GM19467 (cell line): ENCODE results near the gene MAD1L1.

Experiments used
- ATAC-seq: cut with Tn5 transposase; IDR thresholded peaks from one replicate; pipeline ENCODE4 v1.9.1; 2021; ENCODE audit warnings: mild to moderate bottlenecking, moderate library complexity; ENCODE audit not compliant: unreplicated experiment

The MAD1L1 gene

GRCh38 chr7:1922870-1923236, 309.9 kb downstream of the MAD1L1 start:
- ATAC-seq, result no peak

- ATAC-seq, result no peak
Observed at GRCh38 chr7:1922071-1922869, 310.5 kb downstream of the MAD1L1 start.

- no peak for ATAC-seq
Observed at GRCh38 chr7:1920881-1921280, 311.9 kb downstream of the MAD1L1 start.

DNA sequence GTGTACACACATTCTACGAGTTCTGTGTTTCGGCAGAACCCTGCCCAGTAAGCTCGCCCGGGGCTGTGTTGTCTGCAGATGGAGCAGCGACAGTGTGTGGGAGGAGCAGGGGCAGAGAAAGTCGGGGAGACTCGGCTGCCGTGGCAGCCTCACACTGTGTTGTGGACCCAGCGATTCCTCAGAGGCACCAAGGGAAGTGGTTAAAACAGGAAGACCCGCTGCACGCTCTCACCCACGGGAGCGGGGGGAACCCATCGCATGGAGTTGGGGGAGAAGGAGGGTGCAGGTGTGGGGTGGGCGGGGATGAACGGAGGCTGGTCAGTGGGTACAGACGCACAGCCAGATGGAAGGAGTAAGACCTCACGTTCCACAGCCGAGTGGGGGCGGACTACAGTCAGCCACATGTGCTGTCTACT, 312.5 kb downstream of the MAD1L1 start:
- ATAC-seq, result no peak

- ATAC-seq, result no peak
Observed at GRCh38 chr7:1919539-1920265, 313.0 kb downstream of the MAD1L1 start.

DNA sequence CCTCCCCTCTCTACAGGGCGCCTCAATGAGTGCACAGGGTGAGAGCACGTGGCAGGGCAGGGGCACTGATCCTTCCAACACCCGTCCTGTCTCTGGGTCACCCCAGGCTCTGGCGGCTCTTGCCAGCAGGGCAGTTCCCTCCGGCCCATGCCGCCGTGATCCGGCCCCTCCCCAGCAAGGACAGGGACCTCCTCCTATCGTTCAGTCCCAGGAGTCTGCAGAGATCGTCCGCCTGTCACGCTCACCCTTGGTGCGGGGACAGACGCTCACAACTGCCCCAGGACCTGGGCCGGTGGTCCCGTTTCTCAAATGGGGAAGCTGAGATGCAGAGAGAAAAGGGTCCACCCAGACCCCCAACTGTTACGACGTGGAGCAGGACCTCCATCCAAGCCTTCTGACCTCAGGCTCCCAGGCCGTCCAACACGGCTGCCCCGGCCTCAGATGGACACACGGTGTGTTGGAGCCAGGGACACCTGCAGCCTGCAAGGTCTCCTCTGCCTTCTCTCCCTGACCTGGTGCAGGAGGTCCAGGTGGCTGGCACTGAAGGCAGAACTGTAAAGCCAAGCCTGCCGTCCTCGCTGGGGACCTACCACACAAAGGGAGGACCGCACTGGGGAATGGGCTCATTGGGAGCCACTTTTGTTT, 313.7 kb downstream of the MAD1L1 start:
- ATAC-seq, result no peak

DNA sequence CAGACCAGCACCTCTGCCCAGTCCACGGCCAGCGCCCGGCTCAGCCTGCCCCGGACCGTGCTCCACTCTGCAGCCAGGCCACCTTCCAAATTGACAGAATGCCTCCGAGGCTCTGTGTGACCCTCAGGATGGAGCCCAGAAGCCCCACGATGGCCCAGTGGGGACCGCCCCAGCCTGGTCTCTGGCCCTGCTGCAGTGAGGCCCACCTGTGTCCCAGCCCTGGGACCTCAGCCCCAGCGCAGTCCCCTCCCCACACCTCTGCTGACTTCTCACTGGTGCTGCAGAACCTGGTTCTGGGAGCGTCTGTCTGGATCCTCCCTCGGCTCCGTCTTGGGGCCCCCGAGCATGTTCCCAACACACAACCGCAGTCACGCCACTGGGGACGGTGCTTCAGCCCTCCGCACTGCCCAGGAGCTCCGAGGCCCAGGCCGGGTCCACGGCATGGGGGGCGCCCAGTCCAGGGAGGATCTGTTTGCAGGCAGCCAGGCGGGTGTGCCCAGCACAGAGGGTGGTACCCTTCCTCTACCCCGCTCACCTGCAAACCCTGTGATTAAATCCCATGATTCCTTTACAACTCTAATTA, 314.6 kb downstream of the MAD1L1 start:
- ATAC-seq, result no peak

DNA sequence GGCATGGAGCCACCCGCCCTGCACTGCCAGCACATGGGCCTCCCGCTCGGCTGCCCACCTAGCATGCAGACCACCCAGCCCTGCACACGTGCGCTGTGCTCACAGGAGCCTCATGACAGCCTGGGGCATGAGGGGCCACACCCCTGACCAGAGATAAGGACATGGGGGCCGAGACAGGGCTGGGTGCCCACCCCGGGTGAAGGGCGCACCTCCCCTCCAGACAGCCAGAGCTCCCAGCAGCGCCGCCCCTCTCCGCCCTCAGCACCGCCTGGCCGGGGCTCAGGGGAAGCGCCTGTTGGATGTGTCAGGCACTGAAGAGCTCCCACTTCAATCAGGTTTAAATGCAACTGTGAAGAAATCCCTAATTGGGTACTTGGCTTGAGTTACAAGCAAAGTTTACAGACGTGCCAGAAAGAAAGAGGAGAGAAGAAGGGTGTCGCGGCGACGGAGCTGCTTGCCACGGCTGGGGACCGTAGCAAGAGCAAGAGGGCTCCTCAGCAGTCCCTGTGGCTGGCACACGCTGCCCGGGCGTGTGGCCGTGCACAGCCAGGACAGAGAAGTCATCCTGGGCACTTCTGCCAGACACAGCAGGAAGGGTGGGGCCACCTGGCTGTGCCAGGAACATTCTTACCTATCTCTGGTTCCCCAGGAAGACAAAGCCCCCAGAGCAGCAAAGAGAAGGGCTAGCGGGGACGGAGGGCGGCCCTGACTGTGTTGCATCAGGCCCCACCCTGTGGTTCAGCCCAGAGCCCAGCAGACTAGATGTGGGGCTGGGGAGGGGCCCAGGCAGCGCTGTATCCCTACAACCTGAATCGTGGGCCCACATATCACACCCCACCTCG, 315.3 kb downstream of the MAD1L1 start:
- ATAC-seq, result no peak

DNA sequence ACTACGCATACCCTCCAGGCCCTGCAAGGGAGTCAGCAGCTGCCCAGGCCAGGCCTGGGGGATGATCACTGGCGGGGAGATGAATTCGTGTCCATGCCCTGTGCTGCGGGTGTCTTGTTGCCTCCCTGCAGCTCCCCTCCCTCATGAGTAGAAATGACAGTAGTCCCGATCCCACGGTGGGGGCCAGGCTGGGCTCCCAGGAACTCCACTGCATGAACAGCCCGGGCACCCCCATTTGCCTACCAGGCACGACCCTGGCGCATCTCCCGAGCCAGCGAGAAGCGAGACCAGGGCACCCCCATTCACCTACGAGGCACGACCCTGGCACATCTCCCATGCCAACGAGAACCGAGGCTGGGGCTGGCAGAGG, 316.2 kb downstream of the MAD1L1 start:
- ATAC-seq, result no peak

DNA sequence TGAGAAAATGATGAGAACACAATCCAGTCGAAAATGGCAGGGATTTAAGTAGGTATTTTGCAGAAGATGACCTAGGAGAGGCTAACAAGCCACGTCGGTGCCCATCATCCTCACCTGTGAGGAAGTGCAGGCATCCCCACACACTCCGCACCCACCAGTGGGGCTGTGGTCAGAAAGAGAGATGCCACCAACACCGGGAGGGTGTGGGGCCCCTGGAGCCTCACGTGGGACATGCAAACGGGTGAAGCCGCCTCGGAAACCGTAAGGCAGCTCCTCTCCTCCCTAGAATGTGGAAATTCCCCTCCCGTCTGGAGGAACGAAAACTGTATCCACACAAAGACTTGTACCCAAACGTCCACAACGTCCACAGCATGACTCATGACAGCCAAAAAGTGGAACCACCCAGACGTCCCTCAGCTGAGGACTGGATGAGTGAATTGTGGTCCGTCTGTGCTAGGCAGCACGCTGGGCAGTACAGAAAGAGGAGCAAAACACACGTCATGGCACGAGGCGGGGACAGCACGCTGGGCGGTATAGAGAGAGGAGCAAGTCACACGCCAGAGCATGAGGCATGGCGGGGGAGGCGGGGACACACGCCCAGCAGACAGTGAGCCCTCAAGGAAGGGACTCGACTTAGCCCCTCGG, 316.7 kb downstream of the MAD1L1 start:
- no peak for ATAC-seq

- no peak for ATAC-seq
Observed at GRCh38 chr7:1915326-1915725, 317.4 kb downstream of the MAD1L1 start.

DNA sequence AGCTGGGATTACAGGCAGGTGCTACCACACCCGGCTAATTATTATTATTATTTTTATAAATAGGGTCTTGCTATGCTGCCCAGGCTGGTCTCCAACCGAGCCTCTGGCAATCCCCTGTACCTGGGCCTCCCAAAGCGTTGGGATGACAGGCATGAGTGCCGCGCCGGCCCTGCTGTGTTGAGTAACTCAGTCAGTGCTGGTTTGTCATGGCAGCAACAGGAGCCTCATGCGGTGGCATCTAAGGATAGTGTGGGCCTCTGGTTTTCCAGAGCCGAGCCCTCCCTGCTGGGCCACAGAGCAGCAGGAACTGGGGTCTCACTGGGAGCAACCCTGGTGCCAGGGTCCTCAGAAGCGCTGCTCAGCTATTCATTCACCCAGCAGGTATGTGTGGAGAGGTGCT, 318.0 kb downstream of the MAD1L1 start:
- no peak for ATAC-seq

DNA sequence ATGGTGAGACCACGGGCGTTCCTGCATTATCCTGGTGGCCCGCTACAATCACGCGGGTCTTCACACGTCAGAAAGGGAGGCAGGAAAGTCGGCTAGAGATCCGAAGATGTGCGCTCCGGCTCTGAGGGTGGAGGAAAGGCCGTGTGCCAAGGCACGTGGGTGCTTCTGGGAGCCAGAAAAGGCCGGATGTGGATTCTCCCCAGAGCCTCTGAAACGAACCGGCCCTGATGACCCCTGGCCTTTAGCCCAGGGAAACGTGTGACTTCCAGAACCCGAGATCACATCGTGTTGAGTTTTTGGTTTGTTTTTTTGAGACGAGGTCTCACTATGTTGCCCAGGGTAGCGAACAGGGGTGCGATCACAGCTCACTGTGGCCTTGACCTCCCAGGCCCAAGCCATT, 318.4 kb downstream of the MAD1L1 start:
- no peak for ATAC-seq

GRCh38 chr7:1913466-1914282, 319.1 kb downstream of the MAD1L1 start:
- ATAC-seq, result no peak

- ATAC-seq, result no peak
Observed at GRCh38 chr7:1912593-1913465, 319.9 kb downstream of the MAD1L1 start.

- no peak for ATAC-seq
Observed at GRCh38 chr7:1911571-1911970, 321.2 kb downstream of the MAD1L1 start.

DNA sequence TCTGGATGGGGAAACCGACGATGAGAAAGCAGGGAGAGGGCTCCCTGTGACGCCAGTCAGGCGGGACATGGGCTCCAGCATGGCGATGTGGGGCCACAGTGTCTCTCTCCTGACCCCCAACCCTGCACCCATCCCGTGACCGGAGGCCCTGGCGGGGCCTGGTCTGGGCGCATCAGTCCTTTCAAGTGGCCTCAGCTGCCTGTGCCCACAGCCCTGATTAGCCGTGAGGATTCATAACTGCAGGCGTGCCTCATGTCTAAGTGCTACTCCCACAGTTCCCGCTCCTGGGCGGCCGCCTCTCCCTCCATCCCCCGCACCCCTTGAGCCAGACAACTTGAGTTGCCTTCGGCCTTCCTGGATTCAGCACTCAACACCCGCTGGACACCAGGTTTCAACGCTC, 321.9 kb downstream of the MAD1L1 start:
- ATAC-seq, result no peak

GRCh38 chr7:1910081-1910685, 322.6 kb downstream of the MAD1L1 start:
- ATAC-seq, result no peak
